Neural cell (in vitro differentiated cells): ENCODE results near the gene PPIC. TPM values are rescaled to one million over a fixed set of nuclear protein-coding genes. Genes with fewer than 3 reads are reported as not detected.

Source experiments
- H2AFZ ChIP-seq: fragments of 200-600, 300-800 bp; sonication (generic), shearing (Covaris generic); 2 replicates; pipeline ENCODE4 v1.6.0; 2014; ENCODE audit warnings: low read depth, mild to moderate bottlenecking, antibody characterized with exemption, low read length, moderate library complexity
- H3F3A ChIP-seq: fragments of 200-600 bp; shearing (Covaris generic); 2 replicates; pipeline ENCODE4 v1.6.1; 2016; ENCODE audit warnings: mild to moderate bottlenecking, moderate library complexity, mixed read lengths, antibody characterized with exemption, low read length; ENCODE audit not compliant: insufficient read depth, poor library complexity, severe bottlenecking
- H3K27ac ChIP-seq: fragments of 200-600, 300-800 bp; sonication (generic), shearing (Covaris generic); 2 replicates; pipeline ENCODE4 v1.5.1; 2014; ENCODE audit warnings: mild to moderate bottlenecking, low read length, moderate library complexity
- H3K27me3 ChIP-seq: fragments of 300-800, 200-600 bp; sonication (generic), shearing (Covaris generic); 2 replicates; pipeline ENCODE4 v1.6.0; 2014; ENCODE audit warnings: mild to moderate bottlenecking, low read depth, low read length, moderate library complexity; ENCODE audit not compliant: insufficient read depth
- H3K36me3 ChIP-seq: fragments of 300-800, 200-600 bp; sonication (generic), shearing (Covaris generic); 2 replicates; pipeline ENCODE4 v1.5.1; 2014; ENCODE audit warnings: mild to moderate bottlenecking, antibody characterized with exemption, low read length, moderate library complexity; ENCODE audit not compliant: insufficient read depth
- H3K4me2 ChIP-seq: fragments of 300-800, 200-600 bp; sonication (generic), shearing (Covaris generic); 2 replicates; pipeline ENCODE4 v1.6.0; 2014; ENCODE audit warnings: mild to moderate bottlenecking, low read length
- H3K4me3 ChIP-seq: fragments of 300-800, 200-600 bp; sonication (generic), shearing (Covaris generic); 2 replicates; pipeline ENCODE4 v1.5.1; 2014; ENCODE audit warnings: mild to moderate bottlenecking, low read length, moderate library complexity
- H3K79me2 ChIP-seq: fragments of 200-600 bp; shearing (Covaris generic); replicated peaks from 2 replicates; pipeline ENCODE4 v1.6.0; 2014; ENCODE audit warnings: mild to moderate bottlenecking, low read length, moderate library complexity; ENCODE audit not compliant: insufficient read depth
- H3K9ac ChIP-seq: fragments of 300-800, 200-600 bp; sonication (generic), shearing (Covaris generic); 2 replicates; pipeline ENCODE4 v1.6.1; 2016; ENCODE audit warnings: mild to moderate bottlenecking, low read length, mixed read lengths
- H3K9me2 ChIP-seq: fragments of 200-600 bp; shearing (Covaris generic); 2 replicates; pipeline ENCODE4 v1.6.1; 2016; ENCODE audit warnings: mild to moderate bottlenecking, low read length, mixed read lengths; ENCODE audit not compliant: insufficient read depth
- H3K9me3 ChIP-seq: fragments of 200-600, 300-800 bp; sonication (generic), shearing (Covaris generic); 2 replicates; pipeline ENCODE4 v1.6.1; 2016; ENCODE audit warnings: mild to moderate bottlenecking, mixed run types, low read length, moderate library complexity, mixed read lengths
- H4K20me1 ChIP-seq: fragments of 200-600 bp; shearing (Covaris generic); 2 replicates; pipeline ENCODE4 v1.6.1; 2016; ENCODE audit warnings: mild to moderate bottlenecking, mixed run types; ENCODE audit not compliant: insufficient read depth
- CTCF ChIP-seq: fragments of 450-650 bp; IDR thresholded peaks from 2 replicates; pipeline ENCODE4 v1.5.1; 2014; ENCODE audit warnings: antibody characterized with exemption, mild to moderate bottlenecking, moderate library complexity; ENCODE audit not compliant: poor library complexity, severe bottlenecking
- EP300 ChIP-seq: fragments of 450-650 bp; conservative IDR thresholded peaks from 2 replicates; pipeline ENCODE4 v1.6.1; 2014; ENCODE audit warnings: antibody characterized with exemption, mild to moderate bottlenecking, moderate library complexity; ENCODE audit not compliant: poor library complexity, severe bottlenecking
- EZH2 ChIP-seq: fragments of 200-600, 300-800 bp; shearing (Covaris generic), sonication (generic); IDR thresholded peaks from 2 replicates; pipeline ENCODE4 v1.6.1; 2014; ENCODE audit warnings: antibody characterized with exemption, low read length, borderline replicate concordance, mild to moderate bottlenecking; ENCODE audit not compliant: insufficient read depth, poor library complexity, severe bottlenecking
- MXI1 ChIP-seq: fragments of 450-650 bp; conservative IDR thresholded peaks from 2 replicates; pipeline ENCODE4 v1.6.1; 2014; ENCODE audit warnings: antibody characterized with exemption, mild to moderate bottlenecking; ENCODE audit not compliant: poor library complexity, severe bottlenecking
- POLR2AphosphoS5 ChIP-seq: IDR thresholded peaks from 2 replicates; pipeline ENCODE4 v1.6.1; 2012
- RAD21 ChIP-seq: fragments of 450-650 bp; conservative IDR thresholded peaks from 2 replicates; pipeline ENCODE4 v1.6.1; 2014; ENCODE audit warnings: antibody characterized with exemption, mild to moderate bottlenecking, moderate library complexity
- REST ChIP-seq: IDR thresholded peaks from 2 replicates; pipeline ENCODE4 v1.6.1; 2012; ENCODE audit warnings: borderline replicate concordance
- SMC3 ChIP-seq: fragments of 450-650 bp; conservative IDR thresholded peaks from 2 replicates; pipeline ENCODE4 v1.6.1; 2014; ENCODE audit warnings: antibody characterized with exemption, mild to moderate bottlenecking, moderate library complexity; ENCODE audit not compliant: poor library complexity
- TAF1 ChIP-seq: IDR thresholded peaks from 2 replicates; pipeline ENCODE4 v1.6.1; 2012; ENCODE audit warnings: low read depth
- polyA plus RNA-seq: library from polyadenylated mRNA; depleted of rRNA; stranded (reverse); fragments of >200 nt; gene quantifications from 2 replicates; pipeline ENCODE4 v1.2.3, GENCODE V29; 2014

Gene PPIC
- polyA plus RNA-seq, 1 donor from 2014 or later, result not detected

- Histone ChIP-seq H3F3A (no peaks in the 10 kb centered on the region), H2AFZ (no peak overlapping the region), H3K4me2 (no peak overlapping the region), H3K36me3 (no peaks in the 10 kb centered on the region), H4K20me1 (no peaks in the 10 kb centered on the region), H3K9me3 (no peaks in the 10 kb centered on the region), H3K4me3 (no peak overlapping the region), H3K79me2 (no peaks in the 10 kb centered on the region), H3K9ac (no peak overlapping the region), H3K27me3 (no peaks in the 10 kb centered on the region), H3K27ac (no peak overlapping the region), H3K9me2 (no peaks in the 10 kb centered on the region)
- no peak for TF ChIP-seq REST
These were observed 28.8 kb downstream of the PPIC start for GRCh38 chr5:123007754-123008153.

- Histone ChIP-seq H4K20me1 (no peaks in the 10 kb centered on the region), H3K79me2 (no peaks in the 10 kb centered on the region), H3K9ac (no peak overlapping the region), H3K27me3 (no peaks in the 10 kb centered on the region), H3K27ac (no peak overlapping the region), H3K9me3 (no peaks in the 10 kb centered on the region), H3K4me3 (no peak overlapping the region), H3K9me2 (no peaks in the 10 kb centered on the region), H3K36me3 (no peaks in the 10 kb centered on the region), H3K4me2 (no peak overlapping the region), H2AFZ (no peak overlapping the region), H3F3A (no peaks in the 10 kb centered on the region)
- TF ChIP-seq TAF1, result no peak
- no peak for TF ChIP-seq REST
- TF ChIP-seq EP300, result no peak
- TF ChIP-seq EZH2, result no peak
- TF ChIP-seq CTCF, result no peak
- no peak for TF ChIP-seq MXI1
- no peak for TF ChIP-seq POLR2AphosphoS5
- TF ChIP-seq SMC3, result no peak
- TF ChIP-seq RAD21, result no peak
These were observed 29.3 kb downstream of the PPIC start for GRCh38 chr5:123007182-123007581.
